ENCODE data around the gene WDR44. TPM values are rescaled to one million over a fixed set of nuclear protein-coding genes. Genes with fewer than 3 reads are reported as not detected.

WDR44 gene
- total RNA-seq, 1 experiment from 2014 or later, result 10.9 TPM

DNA sequence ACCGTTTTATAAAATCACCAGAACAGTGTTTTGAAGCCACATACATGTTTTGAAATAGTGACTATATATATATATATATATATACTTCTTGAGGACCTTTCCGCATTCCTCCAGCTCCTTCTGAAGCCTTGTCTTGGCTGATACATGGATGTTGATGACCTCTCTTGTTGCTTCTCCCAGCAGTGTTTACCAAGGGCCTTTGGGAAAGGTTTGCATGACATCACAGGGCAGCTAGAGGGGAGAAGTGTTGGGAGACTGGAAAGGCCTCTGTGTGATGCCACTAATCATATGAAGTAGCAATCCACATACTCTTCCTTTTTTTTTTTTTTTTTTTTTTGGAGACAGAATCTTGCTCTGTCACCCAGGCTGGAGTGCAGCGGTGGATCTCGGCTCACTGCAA lies 22.5 kb downstream of the WDR44 start:
- Histone ChIP-seq H3K27ac (ENCODE audit: low read length) (no peak overlapping the region), H4K20me1 (ENCODE audit: insufficient read depth, low read depth, low read length) (no peaks in the 10 kb centered on the region), H3K9me2 (replicated peaks; ENCODE audit: insufficient read depth, low read length) (no peaks in the 10 kb centered on the region), H3K36me3 (ENCODE audit: insufficient read depth, low read length) (no peaks in the 10 kb centered on the region), H2AFZ (ENCODE audit: low read length) (no peak overlapping the region), H3K27me3 (ENCODE audit: low read length) (no peaks in the 10 kb centered on the region), H3K4me3 (ENCODE audit: low read length) (no peak overlapping the region), H3K9me3 (ENCODE audit: low read length) (no peaks in the 10 kb centered on the region), H3K79me2 (ENCODE audit: low read length) (0 out of 2 replicates have a peak, but pooled peaks cover under 1% of the 10 kb centered on the region), H3K4me2 (ENCODE audit: low read depth, low read length, poor library complexity, severe bottlenecking) (no peak overlapping the region), H3K4me1 (ENCODE audit: low read length) (peaks cover 9% of the 10 kb centered on the region), H3K9ac (ENCODE audit: low read length) (no peak overlapping the region)
- DNase-seq, result no peak

GRCh38 chrX:118370921-118371624 lies 25.2 kb downstream of the WDR44 start:
- Histone ChIP-seq H3K27me3 (ENCODE audit: low read length) (no peaks in the 10 kb centered on the region), H3K36me3 (ENCODE audit: insufficient read depth, low read length) (no peaks in the 10 kb centered on the region), H3K9me3 (ENCODE audit: low read length) (no peaks in the 10 kb centered on the region), H3K9ac (ENCODE audit: low read length) (no peak overlapping the region), H2AFZ (ENCODE audit: low read length) (no peak overlapping the region), H3K9me2 (replicated peaks; ENCODE audit: insufficient read depth, low read length) (no peaks in the 10 kb centered on the region), H3K4me2 (ENCODE audit: low read depth, low read length, poor library complexity, severe bottlenecking) (no peak overlapping the region), H3K79me2 (ENCODE audit: low read length) (peaks cover 3% of the 10 kb centered on the region; the same call in 1 of the 2 replicates), H3K4me3 (ENCODE audit: low read length) (no peak overlapping the region), H3K27ac (ENCODE audit: low read length) (no peak overlapping the region), H4K20me1 (ENCODE audit: insufficient read depth, low read depth, low read length) (no peaks in the 10 kb centered on the region), H3K4me1 (ENCODE audit: low read length) (peaks cover 9% of the 10 kb centered on the region)
- peak; percentile 20 for DNase-seq

- no peaks in the 10 kb centered on the region for H3K27me3 ChIP-seq (ENCODE audit: low read length)
- no peak overlapping the region for H3K9ac ChIP-seq (ENCODE audit: low read length)
- H3K4me3 ChIP-seq (ENCODE audit: low read length), result no peak overlapping the region
- no peaks in the 10 kb centered on the region for H3K36me3 ChIP-seq (ENCODE audit: insufficient read depth, low read length)
- no peak for DNase-seq
- H3K9me2 ChIP-seq (replicated peaks; ENCODE audit: insufficient read depth, low read length), result no peaks in the 10 kb centered on the region
- H3K27ac ChIP-seq (ENCODE audit: low read length), result no peak overlapping the region
- no peaks in the 10 kb centered on the region for H4K20me1 ChIP-seq (ENCODE audit: insufficient read depth, low read depth, low read length)
- H3K4me2 ChIP-seq (ENCODE audit: low read depth, low read length, poor library complexity, severe bottlenecking), result no peak overlapping the region
- no peaks in the 10 kb centered on the region for H3K9me3 ChIP-seq (ENCODE audit: low read length)
- H3K79me2 ChIP-seq (ENCODE audit: low read length), result peaks cover 5% of the 10 kb centered on the region; the same call in 1 of the 2 replicates
- no peak overlapping the region for H2AFZ ChIP-seq (ENCODE audit: low read length)
- no peaks in the 10 kb centered on the region for H3K4me1 ChIP-seq (ENCODE audit: low read length)
Measured at GRCh38 chrX:118373538-118373937, 27.6 kb downstream of the WDR44 start.

- H3K79me2 ChIP-seq (ENCODE audit: low read length), result no peaks in the 10 kb centered on the region
- no peaks in the 10 kb centered on the region for H3K4me1 ChIP-seq (ENCODE audit: low read length)
- no peak overlapping the region for H3K9ac ChIP-seq (ENCODE audit: low read length)
Measured at GRCh38 chrX:118383120-118383519, 37.2 kb downstream of the WDR44 start.

DNA sequence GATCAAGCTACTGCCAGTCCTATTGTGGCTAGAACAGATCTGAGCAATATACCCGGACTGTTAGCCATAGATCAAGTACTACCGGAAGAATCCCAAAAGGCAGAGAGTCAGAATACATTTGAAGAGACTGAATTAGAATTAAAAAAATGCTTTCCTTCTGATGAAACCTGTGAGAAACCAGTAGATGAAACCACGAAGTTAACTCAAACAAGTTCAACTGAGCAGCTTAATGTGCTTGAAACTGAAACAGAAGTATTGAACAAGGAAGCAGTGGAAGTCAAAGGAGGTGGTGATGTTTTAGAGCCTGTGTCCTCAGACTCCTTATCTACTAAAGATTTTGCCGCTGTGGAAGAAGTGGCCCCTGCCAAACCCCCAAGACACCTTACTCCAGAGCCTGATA lies 46.8 kb downstream of the WDR44 start:
- Histone ChIP-seq H2AFZ (ENCODE audit: low read length) (no peak overlapping the region), H3K4me1 (ENCODE audit: low read length) (peaks cover 5% of the 10 kb centered on the region), H4K20me1 (ENCODE audit: insufficient read depth, low read depth, low read length) (no peaks in the 10 kb centered on the region), H3K4me2 (ENCODE audit: low read depth, low read length, poor library complexity, severe bottlenecking) (no peak overlapping the region), H3K27ac (ENCODE audit: low read length) (no peak overlapping the region), H3K9me3 (ENCODE audit: low read length) (no peaks in the 10 kb centered on the region), H3K36me3 (ENCODE audit: insufficient read depth, low read length) (no peaks in the 10 kb centered on the region), H3K79me2 (ENCODE audit: low read length) (no peaks in the 10 kb centered on the region), H3K4me3 (ENCODE audit: low read length) (no peak overlapping the region), H3K9me2 (replicated peaks; ENCODE audit: insufficient read depth, low read length) (no peaks in the 10 kb centered on the region), H3K27me3 (ENCODE audit: low read length) (no peaks in the 10 kb centered on the region), H3K9ac (ENCODE audit: low read length) (no peak overlapping the region)
- DNase-seq, result no peak

More at GRCh38 chrX:118383120-118383519, 37.2 kb downstream of the WDR44 start:
- Histone ChIP-seq H3K27me3 (ENCODE audit: low read length) (no peaks in the 10 kb centered on the region), H3K4me2 (ENCODE audit: low read depth, low read length, poor library complexity, severe bottlenecking) (no peak overlapping the region), H3K4me3 (ENCODE audit: low read length) (no peak overlapping the region), H4K20me1 (ENCODE audit: insufficient read depth, low read depth, low read length) (no peaks in the 10 kb centered on the region), H2AFZ (ENCODE audit: low read length) (no peak overlapping the region), H3K9me2 (replicated peaks; ENCODE audit: insufficient read depth, low read length) (no peaks in the 10 kb centered on the region), H3K36me3 (ENCODE audit: insufficient read depth, low read length) (no peaks in the 10 kb centered on the region), H3K9me3 (ENCODE audit: low read length) (no peaks in the 10 kb centered on the region), H3K27ac (ENCODE audit: low read length) (no peak overlapping the region)
- no peak for DNase-seq

GRCh38 chrX:118396113-118396512 lies 50.2 kb downstream of the WDR44 start:
- no peaks in the 10 kb centered on the region for H4K20me1 ChIP-seq (ENCODE audit: insufficient read depth, low read depth, low read length)
- no peaks in the 10 kb centered on the region for H3K9me2 ChIP-seq (replicated peaks; ENCODE audit: insufficient read depth, low read length)
- no peaks in the 10 kb centered on the region for H3K27me3 ChIP-seq (ENCODE audit: low read length)
- peaks cover 5% of the 10 kb centered on the region for H3K4me1 ChIP-seq (ENCODE audit: low read length)
- no peak overlapping the region for H3K9ac ChIP-seq (ENCODE audit: low read length)
- H3K4me2 ChIP-seq (ENCODE audit: low read depth, low read length, poor library complexity, severe bottlenecking), result no peak overlapping the region
- DNase-seq, result no peak
- no peak overlapping the region for H3K4me3 ChIP-seq (ENCODE audit: low read length)
- no peak overlapping the region for H3K27ac ChIP-seq (ENCODE audit: low read length)
- no peak overlapping the region for H2AFZ ChIP-seq (ENCODE audit: low read length)
- no peaks in the 10 kb centered on the region for H3K79me2 ChIP-seq (ENCODE audit: low read length)
- H3K9me3 ChIP-seq (ENCODE audit: low read length), result no peaks in the 10 kb centered on the region
- H3K36me3 ChIP-seq (ENCODE audit: insufficient read depth, low read length), result no peaks in the 10 kb centered on the region

DNA sequence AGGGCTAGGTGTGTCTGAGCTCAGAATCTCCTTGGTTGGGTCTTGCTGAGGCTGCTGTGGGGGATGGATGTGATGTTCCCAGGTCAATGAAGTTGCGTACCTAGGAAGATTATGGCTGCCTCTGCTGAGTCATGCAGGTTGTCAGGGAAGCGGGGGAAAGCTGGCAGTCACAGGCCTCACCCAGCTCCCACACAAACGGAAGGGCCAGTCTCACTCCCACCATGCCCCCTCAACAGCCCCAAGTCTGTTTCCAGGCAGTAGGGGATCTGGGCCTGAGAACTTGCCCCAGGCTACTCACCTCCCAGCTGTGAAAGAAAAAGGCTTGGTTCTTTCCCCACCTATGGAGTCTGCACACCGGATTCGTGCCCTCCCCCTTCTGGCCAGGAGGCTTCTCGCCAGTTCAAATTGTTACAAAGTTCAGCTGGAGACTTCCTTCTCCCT lies 72.9 kb downstream of the WDR44 start:
- Histone ChIP-seq H3K27ac (ENCODE audit: low read length) (no peak overlapping the region), H3K9me2 (replicated peaks; ENCODE audit: insufficient read depth, low read length) (no peaks in the 10 kb centered on the region), H4K20me1 (ENCODE audit: insufficient read depth, low read depth, low read length) (no peaks in the 10 kb centered on the region), H3K4me1 (ENCODE audit: low read length) (peaks cover 9% of the 10 kb centered on the region), H3K4me2 (ENCODE audit: low read depth, low read length, poor library complexity, severe bottlenecking) (no peak overlapping the region), H3K4me3 (ENCODE audit: low read length) (no peak overlapping the region), H3K36me3 (ENCODE audit: insufficient read depth, low read length) (no peaks in the 10 kb centered on the region), H3K9ac (ENCODE audit: low read length) (no peak overlapping the region), H3K27me3 (ENCODE audit: low read length) (no peaks in the 10 kb centered on the region), H2AFZ (ENCODE audit: low read length) (no peak overlapping the region), H3K79me2 (ENCODE audit: low read length) (no peaks in the 10 kb centered on the region), H3K9me3 (ENCODE audit: low read length) (no peaks in the 10 kb centered on the region)
- DNase-seq, result no peak

DNA sequence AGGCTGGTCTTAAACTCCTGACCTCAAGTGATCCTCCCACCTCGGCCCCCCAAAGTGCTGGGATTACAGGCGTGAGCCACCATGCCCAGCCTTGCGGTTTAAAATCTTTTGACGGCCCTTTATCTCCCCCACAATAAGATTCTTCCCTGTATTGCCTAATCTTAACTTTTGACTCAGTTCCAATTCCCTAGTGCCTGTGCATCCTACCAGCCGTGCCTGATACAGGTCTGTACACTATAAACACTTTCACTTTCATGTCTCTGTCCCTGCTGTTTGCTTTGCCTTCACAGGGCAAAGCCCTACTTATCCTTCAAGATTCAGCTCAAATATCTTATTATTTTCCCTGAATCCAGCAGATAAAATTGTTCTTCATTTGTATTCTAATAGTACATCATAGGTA lies 74.6 kb downstream of the WDR44 start:
- Histone ChIP-seq H2AFZ (ENCODE audit: low read length) (no peak overlapping the region), H3K79me2 (ENCODE audit: low read length) (no peaks in the 10 kb centered on the region), H3K4me2 (ENCODE audit: low read depth, low read length, poor library complexity, severe bottlenecking) (peak overlapping the region; percentile 5), H3K36me3 (ENCODE audit: insufficient read depth, low read length) (no peaks in the 10 kb centered on the region), H3K27ac (ENCODE audit: low read length) (no peak overlapping the region), H3K9me3 (ENCODE audit: low read length) (no peaks in the 10 kb centered on the region), H3K27me3 (ENCODE audit: low read length) (no peaks in the 10 kb centered on the region), H3K9me2 (replicated peaks; ENCODE audit: insufficient read depth, low read length) (no peaks in the 10 kb centered on the region), H4K20me1 (ENCODE audit: insufficient read depth, low read depth, low read length) (no peaks in the 10 kb centered on the region), H3K9ac (ENCODE audit: low read length) (no peak overlapping the region), H3K4me3 (ENCODE audit: low read length) (no peak overlapping the region), H3K4me1 (ENCODE audit: low read length) (peaks cover 9% of the 10 kb centered on the region)
- no peak for DNase-seq

Measured in Karpas-422 (cell line).